Choroid plexus epithelial cell (primary cell): ENCODE results near the gene ECE1.

Experiments used
- DNase-seq: peaks from one replicate; pipeline ENCODE4 v3.0.0-alpha.2; 2010; ENCODE audit warnings: low read depth
- H3K4me3 ChIP-seq: 2 replicates; pipeline ENCODE4 v1.5.1; 2011; ENCODE audit warnings: low read depth, mild to moderate bottlenecking, control low read depth, low read length, moderate library complexity
- TF ChIP-seq, protein P1 (sequence below): conservative IDR thresholded peaks from 2 replicates; pipeline ENCODE4 v1.5.1; 2011; ENCODE audit warnings: low read depth, mild to moderate bottlenecking, control low read depth, inconsistent platforms, low read length, moderate library complexity

ECE1 gene

DNA sequence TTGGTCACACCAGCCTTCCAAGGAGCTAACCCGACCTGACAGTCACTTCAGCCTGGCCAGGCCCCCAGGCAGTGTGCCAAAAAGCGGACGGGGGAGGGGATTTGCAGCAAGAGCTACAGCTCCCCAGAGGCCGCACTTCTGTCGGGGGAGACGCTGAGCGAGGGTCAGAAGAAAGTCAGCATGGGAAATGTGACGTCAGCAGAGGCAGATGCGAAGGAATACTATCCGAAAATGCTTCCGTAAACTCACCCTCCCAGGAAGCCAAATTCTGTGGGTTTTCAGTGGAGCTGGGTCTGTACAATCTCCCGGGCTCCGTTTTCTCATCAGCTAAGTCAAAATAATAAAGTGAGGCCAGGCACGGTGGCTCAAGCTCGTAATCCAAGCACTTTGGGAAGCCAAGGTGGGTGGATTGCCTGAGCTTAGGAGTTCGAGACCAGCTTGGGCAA, 28.5 kb upstream of the ECE1 start:
- no peak overlapping the region for H3K4me3 ChIP-seq
- DNase-seq, result peak; percentile 95
- TF ChIP-seq, protein P1, sequence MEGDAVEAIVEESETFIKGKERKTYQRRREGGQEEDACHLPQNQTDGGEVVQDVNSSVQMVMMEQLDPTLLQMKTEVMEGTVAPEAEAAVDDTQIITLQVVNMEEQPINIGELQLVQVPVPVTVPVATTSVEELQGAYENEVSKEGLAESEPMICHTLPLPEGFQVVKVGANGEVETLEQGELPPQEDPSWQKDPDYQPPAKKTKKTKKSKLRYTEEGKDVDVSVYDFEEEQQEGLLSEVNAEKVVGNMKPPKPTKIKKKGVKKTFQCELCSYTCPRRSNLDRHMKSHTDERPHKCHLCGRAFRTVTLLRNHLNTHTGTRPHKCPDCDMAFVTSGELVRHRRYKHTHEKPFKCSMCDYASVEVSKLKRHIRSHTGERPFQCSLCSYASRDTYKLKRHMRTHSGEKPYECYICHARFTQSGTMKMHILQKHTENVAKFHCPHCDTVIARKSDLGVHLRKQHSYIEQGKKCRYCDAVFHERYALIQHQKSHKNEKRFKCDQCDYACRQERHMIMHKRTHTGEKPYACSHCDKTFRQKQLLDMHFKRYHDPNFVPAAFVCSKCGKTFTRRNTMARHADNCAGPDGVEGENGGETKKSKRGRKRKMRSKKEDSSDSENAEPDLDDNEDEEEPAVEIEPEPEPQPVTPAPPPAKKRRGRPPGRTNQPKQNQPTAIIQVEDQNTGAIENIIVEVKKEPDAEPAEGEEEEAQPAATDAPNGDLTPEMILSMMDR, result no peak

DNA sequence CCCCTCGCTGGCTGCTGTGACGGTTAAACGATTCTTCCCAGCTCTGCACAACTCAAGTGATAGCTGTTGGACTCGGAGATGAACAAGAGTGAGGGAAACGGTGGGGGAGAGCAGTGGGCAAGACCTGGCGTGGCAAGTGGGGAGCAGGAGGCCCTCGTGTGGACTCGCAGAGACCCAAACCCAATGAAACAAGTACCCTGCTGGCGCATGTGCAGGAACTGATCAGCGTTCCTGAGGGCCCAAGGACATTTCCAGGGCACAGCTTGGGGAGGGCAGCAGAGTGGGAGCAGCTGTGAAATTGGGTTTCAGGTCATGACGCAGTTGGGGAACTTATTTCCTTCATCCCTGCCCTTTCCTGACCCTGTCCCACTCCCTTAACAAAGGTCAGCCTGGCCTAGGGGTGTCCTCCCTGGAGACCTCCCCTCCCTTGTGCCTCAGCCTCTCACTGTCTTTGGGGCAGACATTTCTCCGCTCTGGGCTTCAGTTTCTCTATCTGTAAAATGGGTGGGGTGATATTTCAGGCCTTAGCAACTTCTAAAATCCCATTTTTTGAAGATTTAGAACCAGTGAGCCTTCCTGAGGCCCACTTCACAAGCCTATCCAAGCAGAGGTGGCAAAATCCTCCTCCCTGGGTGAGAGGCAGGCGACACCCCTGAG, 27.9 kb upstream of the ECE1 start:
- DNase-seq, result no peak
- TF ChIP-seq, protein P1, result no peak
- no peak overlapping the region for H3K4me3 ChIP-seq

DNA sequence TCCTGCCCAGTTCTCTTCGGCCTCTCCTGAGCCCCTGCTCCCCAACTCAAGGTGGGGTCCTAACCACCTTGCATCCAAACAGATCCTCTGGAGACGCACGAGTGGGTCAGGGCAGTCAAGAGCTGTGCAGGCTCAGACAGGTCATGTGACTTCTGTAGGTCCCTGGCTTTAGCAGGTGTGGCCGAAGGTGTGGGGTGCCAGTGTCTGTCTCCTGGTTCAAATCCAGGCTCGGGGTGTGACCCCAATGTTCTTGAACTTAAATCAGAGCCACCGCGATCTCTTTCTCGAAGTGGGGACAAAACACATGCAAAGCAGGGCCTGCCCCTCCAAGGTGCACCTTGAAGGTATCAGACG, 27.4 kb upstream of the ECE1 start:
- no peak overlapping the region for H3K4me3 ChIP-seq
- TF ChIP-seq, protein P1, result no peak
- DNase-seq, result no peak

DNA sequence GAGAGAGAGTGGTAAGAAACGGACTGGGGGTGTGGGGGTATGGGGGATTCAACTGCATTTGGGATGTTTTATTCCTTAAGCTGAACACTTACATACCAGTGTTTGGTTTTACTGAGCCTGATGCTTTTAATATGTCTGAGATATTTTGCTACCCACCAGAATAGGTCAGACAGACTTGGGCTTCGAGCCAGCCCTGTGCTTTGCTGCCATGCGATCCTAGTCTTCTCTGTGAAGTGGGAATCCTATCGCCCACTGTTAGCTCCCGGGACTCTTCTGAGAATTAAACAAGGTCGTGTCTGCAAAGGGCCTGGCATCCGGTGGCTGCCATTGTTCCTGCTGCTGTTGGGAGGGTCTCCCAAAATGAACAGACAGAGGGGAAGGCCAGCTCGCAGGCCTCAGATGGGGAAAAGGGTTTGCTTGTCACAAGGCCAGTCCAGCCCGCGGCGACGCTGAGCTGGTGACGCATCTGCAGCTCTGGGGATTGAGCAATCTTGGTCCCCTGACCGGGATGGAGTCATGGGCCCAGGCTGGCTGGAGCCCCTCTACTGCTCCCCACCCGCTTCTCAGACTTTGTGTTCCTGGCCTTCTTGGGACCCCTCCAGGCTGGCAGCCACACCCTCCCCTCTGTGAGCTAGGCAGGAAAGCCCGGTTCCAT, 26.9 kb upstream of the ECE1 start:
- peak; percentile 70 for DNase-seq
- TF ChIP-seq, protein P1, result no peak

DNA sequence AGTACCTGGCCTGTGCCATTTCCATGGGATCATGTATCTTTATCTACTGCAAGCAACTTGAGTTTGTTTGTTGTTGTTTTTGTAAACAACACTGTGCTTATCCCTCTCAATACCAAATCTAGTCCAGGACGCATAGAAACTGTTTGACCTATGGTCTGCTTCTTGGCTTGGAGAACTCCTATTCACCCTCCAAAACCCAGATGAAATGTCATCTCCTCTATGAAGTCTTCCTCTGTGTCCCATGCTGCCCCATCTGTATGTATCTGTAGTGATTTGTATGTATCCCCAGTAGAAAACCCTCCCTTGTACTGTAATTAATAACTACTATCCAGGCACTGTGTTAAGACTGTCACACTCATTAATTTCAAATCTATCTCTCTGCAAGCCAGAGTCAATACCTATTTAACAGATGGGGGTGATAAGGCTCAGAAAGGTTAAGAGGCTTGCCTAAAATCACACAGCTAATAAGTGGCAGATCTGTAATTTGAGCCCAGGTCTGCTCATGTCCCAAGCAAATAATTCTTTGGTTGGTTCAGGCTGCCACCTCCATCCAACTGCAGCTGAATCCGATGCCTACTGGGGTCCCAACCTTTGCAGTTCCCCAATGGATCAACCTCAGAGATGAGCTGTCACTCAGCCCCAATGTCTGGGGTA, 24.6 kb upstream of the ECE1 start:
- no peak overlapping the region for H3K4me3 ChIP-seq
- TF ChIP-seq, protein P1, result no peak

More for the DNA sequence above, 26.9 kb upstream of the ECE1 start:
- no peak overlapping the region for H3K4me3 ChIP-seq

DNA sequence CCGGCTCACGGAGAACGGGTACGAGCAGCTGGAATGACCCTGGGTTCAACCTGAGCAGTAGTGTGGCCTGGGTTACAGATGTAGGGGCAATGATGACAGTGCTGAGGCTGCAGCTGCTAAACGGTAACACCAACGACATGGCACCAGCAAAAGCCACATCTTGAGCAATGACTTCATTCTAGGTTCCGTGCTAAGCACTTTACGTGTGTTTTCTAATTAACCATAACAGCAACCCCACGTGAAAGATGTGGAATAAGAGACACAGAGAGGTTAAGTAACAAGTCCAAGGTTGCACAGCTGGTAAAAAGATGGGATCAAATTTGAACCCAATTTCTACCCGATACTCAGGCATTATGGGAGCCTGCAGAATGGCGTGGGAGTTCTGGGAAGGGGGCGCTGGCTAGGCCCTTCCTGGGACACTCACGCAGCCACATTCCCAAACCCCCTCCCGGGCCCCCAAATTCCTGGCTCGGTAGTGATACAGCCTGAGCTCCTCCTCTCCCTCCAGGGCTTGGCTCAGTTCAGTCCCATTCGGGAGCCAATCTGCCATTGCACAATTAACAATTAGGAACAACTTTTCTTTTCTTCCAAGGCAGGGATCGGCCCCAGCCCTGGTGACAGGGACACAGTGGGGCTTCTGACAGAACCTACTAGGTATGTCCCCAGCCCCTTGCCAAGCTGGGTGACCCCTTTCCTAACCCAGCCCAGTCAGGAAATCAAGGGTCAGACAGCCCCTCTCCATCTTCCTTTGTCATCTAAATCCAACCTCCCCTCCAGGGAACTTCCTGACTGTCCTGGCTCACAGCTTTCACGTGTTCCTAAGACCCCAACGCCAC, 23.8 kb upstream of the ECE1 start:
- TF ChIP-seq, protein P1, result no peak
- H3K4me3 ChIP-seq, result no peak overlapping the region
- no peak for DNase-seq

More for the DNA sequence above, 24.6 kb upstream of the ECE1 start:
- DNase-seq, result no peak
